Measurements from ENCODE around the gene ARPC1B. TPM values are rescaled to one million over a fixed set of nuclear protein-coding genes. Genes with fewer than 3 reads are reported as not detected.
"Not testable (repeated sequence)": the region's sequence is repeated elsewhere in the genome, so short reads cannot be mapped to it uniquely, and the experiment has no call there.

The ARPC1B gene
- polyA plus RNA-seq, 1 donor: 73.1 TPM

GRCh38 chr7:99366646-99367045, 7.9 kb upstream of the ARPC1B start:
- Histone ChIP-seq H3K4me1 (ENCODE audit: control insufficient read depth, insufficient read depth, low read length) (no peaks in the 10 kb centered on the region), H3K9me3 (ENCODE audit: control insufficient read depth, low read depth, low read length) (no peaks in the 10 kb centered on the region), H3K27ac (ENCODE audit: low read length) (no peak overlapping the region), H3K36me3 (ENCODE audit: control insufficient read depth, insufficient read depth, low read length) (peaks cover 56% of the 10 kb centered on the region), H3K27me3 (ENCODE audit: control insufficient read depth, insufficient read depth, low read length) (no peaks in the 10 kb centered on the region), H3K4me3 (ENCODE audit: low read length) (no peak overlapping the region)
- WGBS (ENCODE audit: insufficient coverage, low lambda C conversion rate): no CpG with 5 or more reads among the region's 11 CpGs
- DNase-seq: no peak

- Histone ChIP-seq H3K4me3 (ENCODE audit: low read length) (no peak overlapping the region), H3K9me3 (ENCODE audit: control insufficient read depth, low read depth, low read length) (no peaks in the 10 kb centered on the region), H3K36me3 (ENCODE audit: control insufficient read depth, insufficient read depth, low read length) (peaks cover 38% of the 10 kb centered on the region), H3K27ac (ENCODE audit: low read length) (no peak overlapping the region), H3K4me1 (ENCODE audit: control insufficient read depth, insufficient read depth, low read length) (no peaks in the 10 kb centered on the region), H3K27me3 (ENCODE audit: control insufficient read depth, insufficient read depth, low read length) (no peaks in the 10 kb centered on the region)
- 100% methylated on average over 1 of the region's 13 CpGs for whole genome bisulfite sequencing (ENCODE audit: insufficient coverage, low lambda C conversion rate)
- DNase-seq: no peak
These were observed 5.7 kb upstream of the ARPC1B start for GRCh38 chr7:99368750-99369389.

- Histone ChIP-seq H3K36me3 (ENCODE audit: control insufficient read depth, insufficient read depth, low read length) (peaks cover 30% of the 10 kb centered on the region), H3K9me3 (ENCODE audit: control insufficient read depth, low read depth, low read length) (no peaks in the 10 kb centered on the region), H3K27ac (ENCODE audit: low read length) (no peak overlapping the region), H3K4me3 (ENCODE audit: low read length) (no peak overlapping the region), H3K27me3 (ENCODE audit: control insufficient read depth, insufficient read depth, low read length) (no peaks in the 10 kb centered on the region), H3K4me1 (ENCODE audit: control insufficient read depth, insufficient read depth, low read length) (no peaks in the 10 kb centered on the region)
- DNase-seq: no peak
- WGBS (ENCODE audit: insufficient coverage, low lambda C conversion rate): no CpG with 5 or more reads among the region's 9 CpGs
These were observed 4.7 kb upstream of the ARPC1B start for GRCh38 chr7:99369767-99370391.

- H3K9me3 ChIP-seq (ENCODE audit: control insufficient read depth, low read depth, low read length): no peaks in the 10 kb centered on the region
- no peak overlapping the region for H3K4me3 ChIP-seq (ENCODE audit: low read length)
- no peak overlapping the region for H3K27ac ChIP-seq (ENCODE audit: low read length)
- H3K36me3 ChIP-seq (ENCODE audit: control insufficient read depth, insufficient read depth, low read length): peaks cover 17% of the 10 kb centered on the region
- 100% methylated on average over 1 of the region's 11 CpGs for WGBS (ENCODE audit: insufficient coverage, low lambda C conversion rate)
- DNase-seq: no peak
- peaks cover 7% of the 10 kb centered on the region for H3K4me1 ChIP-seq (ENCODE audit: control insufficient read depth, insufficient read depth, low read length)
- no peaks in the 10 kb centered on the region for H3K27me3 ChIP-seq (ENCODE audit: control insufficient read depth, insufficient read depth, low read length)
These were observed 3.1 kb upstream of the ARPC1B start for GRCh38 chr7:99371376-99371920.

GRCh38 chr7:99372275-99373090, 2.0 kb upstream of the ARPC1B start:
- Histone ChIP-seq H3K27me3 (ENCODE audit: control insufficient read depth, insufficient read depth, low read length) (no peaks in the 10 kb centered on the region), H3K4me3 (ENCODE audit: low read length) (peak overlapping the region; percentile 26), H3K4me1 (ENCODE audit: control insufficient read depth, insufficient read depth, low read length) (peaks cover 7% of the 10 kb centered on the region), H3K27ac (ENCODE audit: low read length) (peak overlapping the region; percentile 17), H3K9me3 (ENCODE audit: control insufficient read depth, low read depth, low read length) (no peaks in the 10 kb centered on the region), H3K36me3 (ENCODE audit: control insufficient read depth, insufficient read depth, low read length) (peaks cover 8% of the 10 kb centered on the region)
- no CpG with 5 or more reads among the region's 21 CpGs for WGBS (ENCODE audit: insufficient coverage, low lambda C conversion rate)
- DNase-seq: peak; percentile 44 to 76

DNA sequence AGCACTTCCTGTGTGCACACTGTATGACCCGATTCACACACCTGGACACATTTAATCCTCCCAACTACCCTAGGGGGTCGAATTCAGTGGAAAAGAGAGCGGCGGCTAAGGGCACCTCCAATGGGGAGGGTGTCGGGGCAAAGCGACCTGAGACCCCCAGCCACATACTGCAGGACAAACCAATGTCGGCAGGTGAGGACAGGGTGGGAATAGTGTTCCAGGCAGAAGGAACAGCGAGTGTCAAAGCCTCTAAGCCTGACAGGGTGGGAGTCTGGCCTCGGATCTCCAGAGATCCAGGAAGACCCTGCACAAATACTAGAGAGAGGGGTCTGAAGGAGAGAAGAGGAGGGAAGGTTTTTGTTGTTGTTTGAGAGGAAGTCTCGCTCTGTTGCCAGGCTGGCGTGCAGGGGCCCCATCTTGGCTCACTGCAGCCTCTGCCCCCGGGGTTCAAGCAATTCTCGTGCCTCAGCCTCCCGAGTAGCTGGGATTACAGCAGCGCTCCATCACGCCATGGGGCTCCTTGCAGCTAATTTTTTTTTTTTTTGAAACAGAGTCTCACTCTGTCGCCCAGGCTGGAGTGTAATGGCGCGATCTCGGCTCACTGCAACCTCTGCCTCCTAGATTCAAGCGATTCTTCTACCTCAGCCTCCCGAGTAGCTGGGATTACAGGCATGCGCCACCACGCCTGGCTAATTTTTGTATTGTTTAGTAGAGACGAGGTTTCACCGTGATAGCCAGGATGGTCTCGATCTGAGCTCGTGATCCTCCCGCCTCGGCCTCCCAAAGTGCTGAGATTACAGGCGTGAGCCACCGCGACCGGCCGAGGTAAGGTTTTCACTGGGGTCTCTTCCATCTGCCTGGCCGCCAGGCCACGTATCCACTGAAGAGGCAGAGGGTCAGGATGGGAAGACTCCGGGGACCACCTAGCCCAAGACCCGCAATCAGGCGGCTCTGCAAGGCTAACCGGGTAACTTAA, 1.2 kb upstream of the ARPC1B start:
- Histone ChIP-seq H3K27me3 (ENCODE audit: control insufficient read depth, insufficient read depth, low read length) (no peaks in the 10 kb centered on the region), H3K4me3 (ENCODE audit: low read length) (peak overlapping the region; percentile 59), H3K27ac (ENCODE audit: low read length) (no peak overlapping the region), H3K4me1 (ENCODE audit: control insufficient read depth, insufficient read depth, low read length) (peaks cover 7% of the 10 kb centered on the region), H3K9me3 (ENCODE audit: control insufficient read depth, low read depth, low read length) (no peaks in the 10 kb centered on the region), H3K36me3 (ENCODE audit: control insufficient read depth, insufficient read depth, low read length) (peaks cover 13% of the 10 kb centered on the region)
- WGBS (ENCODE audit: insufficient coverage, low lambda C conversion rate): 100% methylated on average over 2 of the region's 41 CpGs
- no peak for DNase-seq

- peaks cover 9% of the 10 kb centered on the region for H3K4me1 ChIP-seq (ENCODE audit: control insufficient read depth, insufficient read depth, low read length)
- peak; percentile 65 to 88 for DNase-seq
- no peaks in the 10 kb centered on the region for H3K27me3 ChIP-seq (ENCODE audit: control insufficient read depth, insufficient read depth, low read length)
- peak overlapping the region; percentile 59 for H3K4me3 ChIP-seq (ENCODE audit: low read length)
- WGBS (ENCODE audit: insufficient coverage, low lambda C conversion rate): no CpG with 5 or more reads among the region's 58 CpGs
- peak overlapping the region; percentile 88 for H3K27ac ChIP-seq (ENCODE audit: low read length)
- peaks cover 6% of the 10 kb centered on the region for H3K36me3 ChIP-seq (ENCODE audit: control insufficient read depth, insufficient read depth, low read length)
- H3K9me3 ChIP-seq (ENCODE audit: control insufficient read depth, low read depth, low read length): no peaks in the 10 kb centered on the region
These were observed 709 bp downstream of the ARPC1B start for GRCh38 chr7:99375070-99375807.

DNA sequence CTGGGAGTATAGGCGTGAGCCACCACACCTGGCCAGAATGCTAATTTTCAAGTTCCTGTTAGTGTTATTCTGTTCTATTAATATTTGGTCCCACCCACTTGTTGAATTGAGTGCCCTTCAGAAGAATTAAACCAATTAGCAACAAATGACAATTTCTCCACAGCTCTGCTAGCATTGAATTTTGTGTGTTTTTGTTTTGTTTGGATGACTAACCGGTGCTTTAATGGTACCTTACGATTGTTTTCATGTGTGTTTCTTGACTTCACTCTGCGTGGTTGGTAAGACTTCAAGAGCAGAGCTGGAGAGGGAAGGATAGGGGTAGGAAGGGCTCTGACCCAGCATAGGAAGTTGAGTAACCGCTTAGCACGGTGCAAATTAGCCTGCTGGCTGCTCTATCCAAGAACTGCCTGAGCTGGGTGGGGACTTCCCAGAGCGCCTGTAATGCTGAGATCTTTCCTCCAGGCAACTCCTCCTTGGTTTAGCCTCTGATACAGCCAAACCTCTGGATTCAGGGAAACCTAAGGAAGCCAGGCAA, 4.6 kb downstream of the ARPC1B start:
- H3K9me3 ChIP-seq (ENCODE audit: control insufficient read depth, low read depth, low read length): no peaks in the 10 kb centered on the region
- peak overlapping the region; percentile 16 for H3K27ac ChIP-seq (ENCODE audit: low read length)
- peak in 1 of 2 donors; percentile 23 for DNase-seq
- no peaks in the 10 kb centered on the region for H3K27me3 ChIP-seq (ENCODE audit: control insufficient read depth, insufficient read depth, low read length)
- H3K4me1 ChIP-seq (ENCODE audit: control insufficient read depth, insufficient read depth, low read length): peaks cover 11% of the 10 kb centered on the region
- H3K36me3 ChIP-seq (ENCODE audit: control insufficient read depth, insufficient read depth, low read length): peaks cover 6% of the 10 kb centered on the region
- no peak overlapping the region for H3K4me3 ChIP-seq (ENCODE audit: low read length)
- WGBS (ENCODE audit: insufficient coverage, low lambda C conversion rate): no CpG with 5 or more reads among the region's 7 CpGs

DNA sequence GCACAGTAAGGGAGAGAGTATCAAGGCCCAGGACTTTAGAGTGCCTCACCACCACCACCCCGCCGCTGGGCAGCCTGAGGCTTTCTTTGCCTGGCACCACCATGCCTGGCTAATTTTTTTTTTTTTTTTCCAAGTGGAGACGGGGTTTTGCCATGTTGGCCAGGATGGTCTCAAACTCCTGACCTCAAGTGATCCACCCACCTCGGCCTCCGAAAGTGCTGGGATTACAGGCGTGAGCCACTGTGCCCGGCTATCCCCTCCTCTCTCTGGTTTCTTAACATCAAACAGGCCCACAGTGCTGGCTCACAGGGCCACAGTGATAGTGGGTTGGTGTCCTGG, 5.1 kb downstream of the ARPC1B start:
- H3K36me3 ChIP-seq (ENCODE audit: control insufficient read depth, insufficient read depth, low read length); H3K4me3 ChIP-seq (ENCODE audit: low read length); H3K27me3 ChIP-seq (ENCODE audit: control insufficient read depth, insufficient read depth, low read length); H3K9me3 ChIP-seq (ENCODE audit: control insufficient read depth, low read depth, low read length); DNase-seq: not testable (repeated sequence)
- WGBS (ENCODE audit: insufficient coverage, low lambda C conversion rate): no CpG with 5 or more reads among the region's 7 CpGs
- Histone ChIP-seq H3K4me1 (ENCODE audit: control insufficient read depth, insufficient read depth, low read length) (peaks cover 11% of the 10 kb centered on the region), H3K27ac (ENCODE audit: low read length) (peak overlapping the region; percentile 16)

Data from large intestine (tissue), 3 donors.